Ramos (cell line): ENCODE results near the gene CTNS.

Source experiments
- in situ Hi-C: fragments of 300-500 bp; cut with MboI; formaldehyde crosslinking; loops from one replicate; pipeline ENCODE4 v1.14.3; 2022; ENCODE audit warnings: low sequenced_read_pairs; ENCODE audit not compliant: unreplicated experiment

Gene CTNS

DNA sequence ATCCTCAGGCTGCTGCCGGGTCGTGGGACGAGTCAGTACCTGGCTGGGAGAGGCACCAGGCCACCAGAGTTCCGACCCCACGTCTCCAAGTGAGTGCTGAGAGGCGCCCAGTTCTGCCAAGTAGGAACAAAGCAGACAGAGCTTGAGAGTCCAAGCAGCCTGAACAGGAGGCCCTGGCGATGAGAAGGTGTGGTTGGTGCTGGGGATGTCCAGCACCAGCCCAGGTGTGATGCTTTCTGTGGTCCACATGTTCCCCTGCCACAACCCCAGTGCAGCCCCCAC, 21.0 kb downstream of the CTNS start:
- in situ Hi-C loops: no loop called here

GRCh38 chr17:3657874-3658783, 21.6 kb downstream of the CTNS start:
- in situ Hi-C loops: no loop called here

DNA sequence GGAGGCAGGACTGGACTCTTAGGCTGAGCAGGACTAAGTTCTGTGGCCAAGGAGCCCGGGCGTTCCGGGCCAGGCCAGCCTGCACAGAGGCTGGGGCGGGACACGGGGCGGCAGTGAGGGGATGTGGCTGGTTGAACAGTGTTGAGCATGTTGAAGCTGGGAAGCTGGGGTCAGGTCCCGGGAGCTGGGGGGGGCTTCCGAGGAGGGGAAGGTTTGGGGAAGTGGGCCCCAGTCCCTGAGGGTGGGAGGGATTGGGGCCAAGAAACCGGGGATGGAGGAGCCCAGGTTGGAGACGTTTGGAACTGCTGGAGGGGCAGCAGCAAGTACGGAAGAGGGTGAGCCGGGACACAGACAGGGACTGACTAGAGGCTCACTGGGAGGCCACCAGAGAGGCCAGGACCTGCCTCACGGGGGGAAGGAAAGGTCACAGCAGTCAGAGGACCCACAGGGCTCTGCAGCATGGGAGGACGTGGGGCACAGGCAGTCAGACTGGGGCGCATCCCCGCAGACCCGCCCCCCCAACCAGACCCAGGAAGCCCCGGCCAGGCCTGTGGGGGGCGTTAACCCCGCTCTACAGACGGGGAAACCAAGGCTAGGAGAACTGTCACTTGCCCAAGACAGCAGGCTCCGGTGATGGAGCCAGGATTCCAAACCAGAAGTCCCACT, 22.4 kb downstream of the CTNS start:
- in situ Hi-C loops: no loop called here

GRCh38 chr17:3659541-3660111, 23.1 kb downstream of the CTNS start:
- in situ Hi-C loops: no loop called here

DNA sequence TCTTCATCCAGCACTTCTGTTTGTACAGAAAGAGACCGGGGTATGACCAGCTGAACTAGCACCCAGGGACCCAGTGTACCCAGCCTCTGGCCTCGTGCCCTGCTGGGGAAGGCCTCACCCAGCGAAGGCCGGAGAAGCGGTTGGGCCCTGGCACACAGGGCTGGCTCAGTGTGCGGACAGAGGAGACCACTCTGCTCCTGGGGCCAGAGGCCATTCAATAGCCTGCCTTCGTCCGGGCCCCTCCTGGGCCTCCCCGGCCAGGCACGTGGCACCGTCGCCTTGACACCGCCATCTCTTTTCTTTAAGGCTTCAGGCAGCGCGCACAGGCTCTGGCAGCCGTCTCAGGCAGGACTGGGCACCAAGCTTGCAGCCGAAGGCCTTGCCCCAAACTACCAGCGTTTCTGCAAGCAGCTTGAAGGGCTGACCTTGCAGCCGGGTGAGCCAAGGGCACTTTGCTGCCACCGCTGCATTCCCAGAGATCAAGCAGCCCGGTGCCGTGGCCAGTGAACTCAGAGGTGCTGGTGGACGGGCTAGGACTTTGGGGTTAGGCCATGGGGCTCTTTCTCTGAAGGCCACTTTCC, 23.8 kb downstream of the CTNS start:
- in situ Hi-C loops: no loop called here

DNA sequence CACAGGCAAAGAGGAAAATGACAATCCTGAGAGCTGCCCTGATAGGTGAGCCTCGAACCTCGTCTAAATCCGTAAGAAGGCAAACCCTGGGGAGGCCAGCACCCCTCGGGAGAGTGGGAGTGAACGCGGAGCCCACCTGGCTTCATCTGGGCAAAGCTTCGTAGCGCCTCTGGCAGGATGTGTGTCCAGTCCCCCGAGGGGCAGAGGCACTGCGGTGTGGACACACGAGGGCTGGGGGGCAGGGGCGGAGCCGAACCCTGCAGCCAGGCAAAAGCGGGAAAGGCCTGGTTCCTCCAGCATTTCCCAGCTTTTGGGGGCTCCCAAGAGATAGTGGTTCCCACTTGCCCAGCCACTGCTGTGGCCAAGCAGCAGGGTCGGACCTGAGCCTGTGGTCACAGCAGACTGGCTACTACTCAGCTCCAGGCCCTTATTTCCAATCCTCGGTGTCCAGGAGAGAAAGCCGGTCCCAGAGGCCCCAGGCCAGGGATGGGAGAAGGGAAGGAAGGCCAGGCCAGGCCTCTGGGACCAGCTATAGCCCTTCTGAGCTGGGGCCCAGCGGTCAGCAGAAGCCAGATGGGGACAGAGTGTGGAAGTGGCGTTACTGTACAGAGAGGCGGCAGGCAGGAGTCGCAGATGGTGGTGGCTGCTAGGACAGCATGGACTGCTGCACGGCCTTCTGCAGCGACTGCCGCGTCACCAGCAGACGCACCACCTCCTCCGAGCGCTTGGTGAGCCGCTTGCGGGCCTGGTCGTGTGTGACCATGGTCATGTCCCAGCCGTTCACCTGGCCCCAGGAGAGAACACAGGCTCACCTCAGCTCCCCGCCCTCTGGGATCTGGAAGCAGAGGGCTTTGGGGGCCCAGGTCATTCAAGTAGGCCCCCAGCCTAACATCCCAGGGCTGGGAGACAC, 26.8 kb downstream of the CTNS start:
- in situ Hi-C loops: no loop called here

GRCh38 chr17:3665834-3666233, 29.3 kb downstream of the CTNS start:
- in situ Hi-C loops: no loop called here

GRCh38 chr17:3666516-3666915, 30.0 kb downstream of the CTNS start:
- in situ Hi-C loops: no loop called here

DNA sequence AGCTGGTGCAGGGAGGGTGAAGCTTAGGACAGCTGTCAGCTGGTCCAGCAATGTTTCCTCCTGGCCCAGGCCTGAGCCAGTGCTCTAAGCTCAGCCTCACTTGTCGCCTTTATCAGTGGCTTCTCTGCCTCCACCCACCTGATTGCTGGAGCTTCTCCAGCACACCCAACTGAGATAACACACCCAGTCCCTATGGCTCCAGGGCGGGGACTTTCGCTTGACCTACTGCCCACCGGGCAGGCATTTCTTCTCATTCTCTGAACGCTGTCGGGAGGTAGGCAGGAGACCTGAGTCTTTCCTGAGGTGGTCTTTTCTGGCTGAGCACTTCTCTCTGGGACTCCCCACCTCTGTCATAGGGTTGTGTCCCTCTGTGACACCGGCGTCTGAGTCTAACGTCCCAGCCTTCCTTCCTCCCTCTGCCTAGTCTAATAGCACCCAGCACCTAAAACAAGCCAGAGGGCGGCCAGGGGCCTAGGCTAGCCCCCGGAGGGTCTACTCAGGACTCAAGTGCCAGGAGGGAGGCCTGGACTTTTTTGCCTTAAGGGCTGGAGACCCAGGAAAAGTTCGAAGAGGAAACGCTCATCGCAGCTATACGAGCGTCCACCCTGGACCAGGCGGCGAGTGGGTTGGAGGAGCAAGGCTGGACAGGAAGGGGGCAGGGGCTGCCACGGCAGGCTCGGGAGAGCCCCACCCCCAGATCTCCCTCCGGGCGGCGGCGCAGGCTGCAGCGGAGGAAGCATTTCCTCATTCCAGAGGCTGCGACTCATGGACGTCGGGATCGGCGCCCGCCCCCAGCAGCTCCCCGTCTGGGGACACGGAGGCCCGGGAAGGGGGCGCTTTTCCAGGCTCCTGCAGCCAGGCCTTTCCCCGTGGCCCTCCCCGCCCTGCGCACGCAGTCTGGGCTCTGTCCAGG, 31.1 kb downstream of the CTNS start:
- in situ Hi-C loops: no loop called here

DNA sequence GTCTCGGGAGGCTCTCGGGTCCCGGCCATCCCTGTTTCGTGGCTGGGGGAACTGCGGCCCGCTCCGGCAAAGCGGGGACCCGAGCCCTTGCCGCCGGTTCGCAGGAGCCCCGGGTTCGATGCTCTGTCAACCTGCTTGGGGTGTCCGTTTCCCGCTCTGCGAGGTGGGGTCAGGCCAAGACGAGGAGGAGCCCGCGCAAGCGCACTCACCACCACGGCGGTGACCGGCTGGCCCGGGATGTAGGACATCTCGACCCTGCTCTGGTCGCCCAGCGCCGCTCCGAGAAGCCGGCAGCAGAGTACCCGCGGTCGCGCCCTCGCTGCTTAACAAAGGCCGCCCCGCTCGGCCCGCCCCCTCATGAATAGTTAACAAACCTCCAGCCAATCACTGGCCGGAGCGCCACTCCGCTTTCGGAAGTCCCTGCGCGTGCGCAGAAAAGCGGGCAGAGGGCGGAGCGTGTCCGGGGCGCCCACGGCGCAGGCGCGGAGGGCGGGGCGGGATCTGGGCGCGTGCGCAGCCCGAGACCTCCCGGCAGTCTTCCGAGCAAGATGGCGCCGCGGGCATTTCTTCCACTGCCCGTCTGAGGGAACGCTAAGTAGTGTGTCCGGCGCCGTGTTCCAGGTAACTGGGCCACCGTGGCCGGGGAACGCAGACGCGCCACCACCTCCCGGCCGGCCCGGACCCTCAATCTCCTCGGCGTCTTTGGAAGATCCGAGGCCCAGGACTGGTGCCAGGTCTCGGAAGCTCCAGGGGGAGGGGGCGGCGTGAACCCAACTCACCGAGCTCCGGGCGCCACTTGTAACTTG, 31.9 kb downstream of the CTNS start, which contains the start of the genes EMC6 and TAX1BP3:
EMC6 (plus strand) TSS at position 534 of the 806 bp plus-strand sequence. CDS start 335 bp downstream, outside the sequence.
TAX1BP3 (minus strand) TSS at position 300 of the 806 bp plus-strand sequence; CDS start at position 248, 52 bp downstream.
- in situ Hi-C loops: no loop called here

DNA sequence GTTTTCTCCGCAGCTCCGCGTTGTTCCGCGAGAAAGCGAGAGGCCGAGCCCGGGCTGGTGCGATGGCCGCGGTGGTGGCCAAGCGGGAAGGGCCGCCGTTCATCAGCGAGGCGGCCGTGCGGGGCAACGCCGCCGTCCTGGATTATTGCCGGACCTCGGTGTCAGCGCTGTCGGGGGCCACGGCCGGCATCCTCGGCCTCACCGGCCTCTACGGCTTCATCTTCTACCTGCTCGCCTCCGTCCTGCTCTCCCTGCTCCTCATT, 32.5 kb downstream of the CTNS start:
- in situ Hi-C loops: no loop called here

GRCh38 chr17:3669548-3669947, 33.0 kb downstream of the CTNS start:
- in situ Hi-C loops: no loop called here

- in situ Hi-C loops: no loop called here
Observed at GRCh38 chr17:3672571-3672970, 36.0 kb downstream of the CTNS start.

- in situ Hi-C loops: no loop called here
Observed at GRCh38 chr17:3675886-3676285, 39.3 kb downstream of the CTNS start.

DNA sequence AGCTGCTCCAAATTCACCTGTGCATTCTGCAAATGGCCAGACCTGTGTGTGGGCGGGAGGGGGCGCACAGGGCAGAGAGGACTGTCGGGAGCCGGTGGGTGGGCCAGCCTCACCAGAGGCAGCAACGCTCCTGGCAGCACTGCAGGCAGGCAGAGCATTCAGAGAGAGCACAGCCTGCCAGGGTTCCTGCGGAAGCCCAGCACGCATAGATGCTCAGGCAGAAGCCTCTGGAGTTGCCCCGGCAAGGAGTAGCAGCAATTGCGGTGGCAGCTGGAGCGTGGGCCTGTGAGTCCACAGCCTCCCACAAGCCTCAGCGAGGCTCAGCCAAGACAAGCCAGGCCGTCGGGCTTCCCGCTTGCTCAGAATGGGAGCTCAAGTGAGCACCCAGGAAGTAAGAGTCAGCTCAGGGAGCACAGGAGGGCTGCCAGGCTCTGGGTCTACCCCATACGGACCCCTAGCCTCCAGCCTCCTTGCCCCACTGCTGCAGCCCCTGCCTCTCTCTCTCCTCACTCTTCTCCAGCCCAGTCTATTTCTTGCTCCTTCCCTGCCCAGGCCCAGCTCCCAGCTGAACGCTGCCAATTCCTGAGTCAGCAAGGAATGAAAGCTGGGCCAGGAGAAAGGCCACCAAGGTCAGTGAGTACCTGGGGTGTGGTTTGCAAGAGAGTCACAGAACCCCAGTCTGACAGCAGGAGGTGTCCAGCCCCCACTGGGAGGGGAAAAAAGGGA, 41.7 kb downstream of the CTNS start:
- in situ Hi-C loops: no loop called here

DNA sequence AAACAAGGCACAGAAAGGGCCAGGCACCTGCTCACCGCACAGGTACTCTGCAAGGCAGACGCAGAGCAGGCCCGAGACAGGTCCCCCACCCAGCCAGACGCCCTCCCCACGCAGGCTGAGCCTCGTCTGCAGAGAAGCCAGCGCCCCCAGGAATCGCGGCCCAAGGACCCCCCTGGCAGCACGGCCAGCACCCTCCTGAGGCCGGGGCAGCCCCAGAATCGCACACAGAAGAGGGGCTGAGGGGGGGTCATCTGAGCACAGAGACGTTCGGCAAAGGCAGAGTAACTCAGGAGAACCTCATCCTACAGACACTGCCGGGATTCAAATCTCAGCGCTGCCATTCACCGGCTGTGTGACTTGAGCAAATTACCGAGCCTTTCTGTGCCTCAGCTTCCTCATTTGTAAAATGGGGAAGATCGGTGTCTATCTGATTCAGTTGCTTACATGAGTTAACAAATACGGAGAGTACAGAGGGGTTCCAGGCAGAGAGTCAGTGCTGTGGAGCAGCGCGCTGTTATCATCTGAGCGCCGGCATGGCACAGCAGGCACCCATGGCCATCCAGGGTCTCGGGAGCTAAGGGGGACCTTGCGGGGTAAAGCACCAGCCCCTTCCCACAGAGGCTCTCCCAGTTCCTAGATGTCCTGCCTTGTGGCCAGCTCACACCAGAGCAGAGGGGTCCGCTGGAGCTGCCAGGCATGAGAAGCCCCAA, 42.4 kb downstream of the CTNS start:
- in situ Hi-C loops: no loop called here

DNA sequence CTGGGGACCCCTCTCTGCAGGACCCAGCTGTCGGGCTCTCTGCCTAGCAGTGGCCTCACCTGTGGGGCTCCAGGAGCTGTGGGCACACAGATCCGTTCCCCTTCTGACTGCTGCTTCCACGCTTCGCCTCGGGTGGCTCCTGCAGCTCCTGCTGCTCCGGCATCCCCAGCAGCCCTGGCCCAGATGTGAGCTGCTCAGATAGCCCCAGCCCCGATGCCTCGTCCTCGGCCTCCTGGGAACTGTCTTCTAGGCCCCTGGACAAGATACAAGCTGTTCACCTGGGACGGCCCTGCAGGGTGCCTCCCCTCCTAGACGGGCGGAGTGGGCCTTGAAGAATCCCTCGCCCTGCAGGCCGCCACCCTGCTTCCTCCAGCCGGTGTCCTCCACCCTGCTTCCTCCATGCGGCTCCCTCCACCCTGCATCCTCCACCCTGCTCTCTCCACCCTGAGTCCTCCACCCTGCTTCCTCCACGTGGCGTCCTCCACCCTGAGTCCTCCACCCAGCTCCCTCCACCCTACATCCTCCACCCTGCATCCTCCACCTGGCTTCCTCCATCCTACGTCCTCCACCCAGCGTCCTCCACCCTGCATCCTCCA, 43.1 kb downstream of the CTNS start:
- in situ Hi-C loops: loop anchor here (10.0 kb wide), 1 partner anchor 55 kb away; no protein-coding TSS in a partner anchor
